HepG2 (cell line): Measurements from ENCODE around the gene CORO7. TPM values are rescaled to one million over a fixed set of nuclear protein-coding genes. Genes with fewer than 3 reads are reported as not detected.

Experiments used
- AGO2 ChIP-seq: fragments of 200-400 bp; formaldehyde crosslinking; optimal IDR thresholded peaks from 2 replicates; pipeline ENCODE3; 2017; ENCODE audit warnings: mild to moderate bottlenecking, low read depth, low read length, moderate library complexity
- AKAP8 ChIP-seq: sonication (generic); formaldehyde crosslinking; IDR thresholded peaks from 2 replicates; pipeline ENCODE4 v1.5.1; 2020; ENCODE audit warnings: mild to moderate bottlenecking, missing genetic modification reagents
- ATF1 ChIP-seq: IDR thresholded peaks from 2 replicates; pipeline ENCODE4 v1.6.1; 2016; ENCODE audit warnings: mild to moderate bottlenecking, control low read depth
- ATM ChIP-seq: fragments of 450-650 bp; IDR thresholded peaks from 2 replicates; pipeline ENCODE4 v1.7.1; 2017; ENCODE audit warnings: mild to moderate bottlenecking, borderline replicate concordance
- BORCS8-MEF2B ChIP-seq: sonication (generic); formaldehyde crosslinking; IDR thresholded peaks from 2 replicates; pipeline ENCODE4 v1.8.0; 2022; ENCODE audit warnings: mild to moderate bottlenecking, missing genetic modification reagents
- BRF2 ChIP-seq: sonication (generic); formaldehyde crosslinking; IDR thresholded peaks from 2 replicates; pipeline ENCODE4 v1.8.1; 2022; ENCODE audit warnings: mild to moderate bottlenecking, missing genetic modification reagents
- CAMTA2 ChIP-seq: sonication (generic); formaldehyde crosslinking; IDR thresholded peaks from 2 replicates; pipeline ENCODE4 v1.4.0; 2020; ENCODE audit warnings: mild to moderate bottlenecking, missing genetic modification reagents, borderline replicate concordance
- CHD4 ChIP-seq: fragments of 200-600 bp; sonication (generic); IDR thresholded peaks from 2 replicates; pipeline ENCODE4 v1.7.0; 2017; ENCODE audit warnings: mild to moderate bottlenecking, low read length, borderline replicate concordance
- FOXA1 ChIP-seq, 2 experiments: fragments of 450-650 bp in 1 of 2; sonication (generic) in 1 of 2; formaldehyde crosslinking in 1 of 2; IDR thresholded peaks; 2 replicates each; pipeline versions ENCODE4 v1.4.0 to v1.6.1; 2016 to 2020; ENCODE audit warnings: missing genetic modification reagents in 1 of 2
- IKZF4 ChIP-seq: sonication (generic); formaldehyde crosslinking; IDR thresholded peaks from 2 replicates; pipeline ENCODE4 v1.5.1; 2020; ENCODE audit warnings: borderline replicate concordance, mild to moderate bottlenecking, low read depth, missing genetic modification reagents; ENCODE audit errors: not compliant biosample characterization
- JARID2 ChIP-seq: sonication (generic); formaldehyde crosslinking; IDR thresholded peaks from 2 replicates; pipeline ENCODE4 v1.8.1; 2023; ENCODE audit warnings: missing genetic modification reagents, inconsistent platforms; ENCODE audit not compliant: insufficient replicate concordance
- JUN ChIP-seq: sonication (generic); formaldehyde crosslinking; IDR thresholded peaks from 2 replicates; pipeline ENCODE4 v1.4.0; 2020; ENCODE audit warnings: mild to moderate bottlenecking, missing genetic modification reagents
- JUND ChIP-seq: sonication (generic); formaldehyde crosslinking; IDR thresholded peaks from 2 replicates; pipeline ENCODE4 v1.8.0; 2022; ENCODE audit warnings: mild to moderate bottlenecking, missing genetic modification reagents
- KLF9 ChIP-seq: IDR thresholded peaks from 2 replicates; pipeline ENCODE4 v1.6.1; 2016; ENCODE audit warnings: low read depth
- MED8 ChIP-seq: sonication (generic); formaldehyde crosslinking; IDR thresholded peaks from 2 replicates; pipeline ENCODE4 v1.8.1; 2023; ENCODE audit warnings: mild to moderate bottlenecking, missing genetic modification reagents; ENCODE audit not compliant: insufficient replicate concordance
- NFRKB ChIP-seq: fragments of 450-650 bp; IDR thresholded peaks from 2 replicates; pipeline ENCODE4 v1.6.1; 2017
- POLR2AphosphoS2 ChIP-seq: IDR thresholded peaks from 2 replicates; pipeline ENCODE4 v1.6.1; 2011; ENCODE audit warnings: low read depth, low read length, improper control_type of control experiment
- RAD21 ChIP-seq: fragments of 450-650 bp; formaldehyde crosslinking; IDR thresholded peaks from 2 replicates; pipeline ENCODE4 v1.5.0; 2020; ENCODE audit warnings: mild to moderate bottlenecking
- SMARCE1 ChIP-seq: fragments of 450-650 bp; IDR thresholded peaks from 2 replicates; pipeline ENCODE4 v1.6.1; 2017; ENCODE audit warnings: borderline replicate concordance
- SOX13 ChIP-seq, 3 experiments: fragments of 450-650 bp in 1 of 3; sonication (generic) in 1 of 3; formaldehyde crosslinking in 1 of 3; IDR thresholded peaks in 2 of 3; conservative IDR thresholded peaks in 1 of 3; 2 replicates each; pipeline versions ENCODE4 v1.5.0 to v1.6.1; 2016 to 2020; ENCODE audit warnings: antibody characterized with exemption in 1 of 3, mild to moderate bottlenecking in 1 of 3, missing compliant biosample characterization in 1 of 3, missing genetic modification reagents in 1 of 3, moderate library complexity in 1 of 3
- SP5 ChIP-seq: IDR thresholded peaks from 2 replicates; pipeline ENCODE4 v1.6.1; 2016; ENCODE audit warnings: low read depth, borderline replicate concordance
- TCF7 ChIP-seq: sonication (generic); IDR thresholded peaks from 2 replicates; pipeline ENCODE4 v1.6.1; 2016; ENCODE audit warnings: antibody characterized with exemption, low read depth
- ZKSCAN1 ChIP-seq: fragments of 150-350 bp; IDR thresholded peaks from 2 replicates; pipeline ENCODE4 v1.6.1; 2014; ENCODE audit warnings: low read length
- ZNF207 ChIP-seq: fragments of 450-650 bp; IDR thresholded peaks from 2 replicates; pipeline ENCODE4 v1.6.1; 2016; ENCODE audit warnings: antibody characterized with exemption, borderline replicate concordance
- ZNF30 ChIP-seq: sonication (generic); formaldehyde crosslinking; IDR thresholded peaks from 2 replicates; pipeline ENCODE4 v1.5.0; 2020; ENCODE audit warnings: mild to moderate bottlenecking, missing genetic modification reagents
- ZSCAN25 ChIP-seq: sonication (generic); formaldehyde crosslinking; IDR thresholded peaks from 2 replicates; pipeline ENCODE4 v1.8.0; 2022; ENCODE audit warnings: mild to moderate bottlenecking, missing genetic modification reagents
- polyA plus RNA-seq, 8 experiments: library from polyadenylated mRNA; depleted of rRNA in 3 of 8; stranded (reverse) in 7 of 8; unstranded in 1 of 8; fragments of >200 nt; fragmentation: Illumina TruSeq in 4 of 8; extraction: Trizol in 4 of 8; gene quantifications; 2 replicates each; pipeline versions ENCODE4 v1.2.1 to v1.2.3, GENCODE V29; 2011 to 2016; ENCODE audit warnings: low read depth in 4 of 8, missing spikeins in 1 of 8, mixed read lengths in 1 of 8; ENCODE audit not compliant: insufficient read depth in 1 of 8
- total RNA-seq, 5 experiments: library from RNA; depleted of rRNA; stranded (reverse); fragments of >200 nt; fragmentation: Illumina TruSeq; extraction: Trizol; gene quantifications; 2 replicates each; pipeline ENCODE4 v1.2.3, GENCODE V29; 2016; ENCODE audit warnings: low read depth in 1 of 5
- TF ChIP-seq, protein P1 (sequence below): sonication (generic); formaldehyde crosslinking; IDR thresholded peaks from 2 replicates; pipeline ENCODE4 v1.4.0; 2020; ENCODE audit warnings: missing genetic modification reagents
- TF ChIP-seq, protein P2 (sequence below): IDR thresholded peaks from 2 replicates; pipeline ENCODE4 v1.6.1; 2016; ENCODE audit warnings: mild to moderate bottlenecking, missing biosample characterization, missing genetic modification reagents

CORO7 gene
- total and polyA plus RNA-seq, 2 of the 13 experiments (the other 11 are each of a cell fraction or from before 2014, with no cell fraction given), result 9.9 to 14.3 TPM

DNA sequence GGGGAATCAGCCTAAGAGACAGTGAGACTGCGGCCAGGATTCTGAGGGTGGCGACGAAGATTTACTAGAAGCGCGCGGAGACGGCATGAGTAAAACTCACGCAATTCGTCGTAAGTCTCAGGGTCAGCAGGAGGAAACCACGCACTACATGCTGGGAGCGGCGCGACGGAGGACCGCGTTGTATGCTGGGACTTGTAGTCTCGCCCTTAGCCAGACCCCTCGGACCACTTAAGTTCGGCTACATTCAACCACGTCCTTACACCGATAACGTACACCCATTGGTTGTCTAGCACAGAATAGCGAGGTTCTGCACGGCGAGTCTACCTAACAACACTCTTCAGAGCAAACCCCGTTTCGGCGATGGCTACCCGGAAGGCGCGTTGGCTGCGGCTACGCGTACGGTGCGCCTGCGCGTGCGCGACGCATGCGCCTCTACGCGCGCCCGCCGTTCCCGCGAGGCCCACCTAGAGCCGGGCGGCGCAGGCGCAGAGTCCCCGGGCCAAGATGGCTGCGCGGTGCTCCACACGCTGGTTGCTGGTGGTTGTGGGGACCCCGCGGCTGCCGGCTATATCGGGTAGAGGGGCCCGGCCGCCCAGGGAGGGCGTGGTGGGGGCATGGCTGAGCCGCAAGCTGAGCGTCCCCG is 9.1 kb upstream of the CORO7 start, which contains the start of gene DNAJA3 (continued):
- TF ChIP-seq KLF9 (CRISPR knock-in tag) (no peak; the same call in 1 of the 2 replicates), ZKSCAN1 (no peak; the same call in 1 of the 2 replicates), CAMTA2 (peak; percentile 83; the same call in 1 of the 2 replicates), POLR2AphosphoS2 (no peak), RAD21 (no peak; the same call in 1 of the 2 replicates), NFRKB (0 out of 2 replicates have a peak, but pooled peaks have one; percentile 37), TCF7 (no peak), JUN (CRISPR knock-in tag) (no peak), ATM (no peak), ZSCAN25 (CRISPR knock-in tag) (no peak), CHD4 (no peak), JUND (no peak), ATF1 (CRISPR knock-in tag) (no peak), JARID2 (no peak), BRF2 (CRISPR knock-in tag) (no peak), SOX13 (IDR thresholded peaks at IDR 0.05) (no peak), SOX13 (CRISPR knock-in tag; conservative IDR thresholded peaks at IDR 0.05 in 1 of 2, IDR thresholded peaks at IDR 0.05 in 1 of 2) (no peak), AKAP8 (CRISPR knock-in tag) (no peak; the same call in 1 of the 2 replicates), FOXA1 (IDR thresholded peaks at IDR 0.05) (no peak), FOXA1 (CRISPR knock-in tag; IDR thresholded peaks at IDR 0.05) (0 out of 2 replicates have a peak, but pooled peaks have one; percentile 4), MED8 (CRISPR knock-in tag) (peak; percentile 46), SMARCE1 (no peak), AGO2 (peak; percentile 93), SP5 (0 out of 2 replicates have a peak, but pooled peaks have one; percentile 14), ZNF207 (no peak), ZNF30 (CRISPR knock-in tag) (no peak), IKZF4 (CRISPR knock-in tag) (peak; percentile 32), BORCS8-MEF2B (no peak; the same call in none of the 2 replicates)
- TF ChIP-seq, protein P1, sequence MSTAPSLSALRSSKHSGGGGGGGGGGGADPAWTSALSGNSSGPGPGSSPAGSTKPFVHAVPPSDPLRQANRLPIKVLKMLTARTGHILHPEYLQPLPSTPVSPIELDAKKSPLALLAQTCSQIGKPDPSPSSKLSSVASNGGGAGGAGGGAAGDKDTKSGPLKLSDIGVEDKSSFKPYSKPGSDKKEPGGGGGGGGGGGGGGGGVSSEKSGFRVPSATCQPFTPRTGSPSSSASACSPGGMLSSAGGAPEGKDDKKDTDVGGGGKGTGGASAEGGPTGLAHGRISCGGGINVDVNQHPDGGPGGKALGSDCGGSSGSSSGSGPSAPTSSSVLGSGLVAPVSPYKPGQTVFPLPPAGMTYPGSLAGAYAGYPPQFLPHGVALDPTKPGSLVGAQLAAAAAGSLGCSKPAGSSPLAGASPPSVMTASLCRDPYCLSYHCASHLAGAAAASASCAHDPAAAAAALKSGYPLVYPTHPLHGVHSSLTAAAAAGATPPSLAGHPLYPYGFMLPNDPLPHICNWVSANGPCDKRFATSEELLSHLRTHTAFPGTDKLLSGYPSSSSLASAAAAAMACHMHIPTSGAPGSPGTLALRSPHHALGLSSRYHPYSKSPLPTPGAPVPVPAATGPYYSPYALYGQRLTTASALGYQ (CRISPR knock-in tag), result no peak
- TF ChIP-seq, protein P2, sequence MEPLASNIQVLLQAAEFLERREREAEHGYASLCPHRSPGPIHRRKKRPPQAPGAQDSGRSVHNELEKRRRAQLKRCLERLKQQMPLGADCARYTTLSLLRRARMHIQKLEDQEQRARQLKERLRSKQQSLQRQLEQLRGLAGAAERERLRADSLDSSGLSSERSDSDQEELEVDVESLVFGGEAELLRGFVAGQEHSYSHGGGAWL (CRISPR knock-in tag), result 0 out of 2 replicates have a peak, but pooled peaks have one; percentile 74
